HuH-7 (cell line): ENCODE results near the gene STK38.

ENCODE experiments used
- DNase-seq: peaks from one replicate; pipeline ENCODE4 v3.0.0; 2011; ENCODE audit warnings: low spot score

STK38 gene

DNA sequence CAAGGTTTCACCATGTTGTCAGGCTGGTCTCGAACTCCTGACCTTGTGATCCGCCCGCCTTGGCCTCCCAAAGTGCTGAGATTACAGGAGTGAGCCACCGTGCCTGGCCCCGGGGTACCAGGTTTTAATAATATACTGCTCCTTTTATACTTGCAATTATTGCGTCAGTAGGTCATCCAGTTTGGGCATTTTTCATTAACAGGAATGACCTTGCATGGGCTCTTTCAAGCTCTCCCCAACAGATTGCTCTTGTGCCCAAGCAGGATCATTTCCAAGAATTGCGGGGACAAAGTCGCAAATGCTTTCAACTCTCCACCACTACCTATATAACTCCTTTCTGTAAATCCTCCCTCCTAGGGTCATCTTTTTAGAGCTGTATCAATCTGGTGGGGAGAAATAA lies 23.8 kb downstream of the STK38 start:
- DNase-seq, result no peak

DNA sequence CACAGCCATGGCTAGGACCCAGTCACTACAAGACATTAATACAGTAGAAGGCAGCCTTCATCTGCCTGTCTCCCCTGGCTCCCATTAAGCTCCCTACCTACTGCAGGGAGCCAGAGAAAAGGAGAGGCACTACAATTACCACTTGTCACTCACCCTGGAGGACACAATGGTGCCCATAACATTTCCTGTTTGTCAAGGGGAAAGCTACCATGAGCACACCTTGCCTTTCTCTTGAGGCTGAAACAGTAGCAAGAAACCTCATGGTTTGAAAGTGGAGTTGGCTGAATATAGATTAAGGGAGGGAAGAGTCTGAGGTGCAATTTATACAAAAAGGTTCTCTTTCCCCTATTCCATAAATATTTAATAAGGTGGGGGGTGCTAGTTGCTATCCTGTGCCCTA lies 27.9 kb downstream of the STK38 start:
- DNase-seq, result no peak

DNA sequence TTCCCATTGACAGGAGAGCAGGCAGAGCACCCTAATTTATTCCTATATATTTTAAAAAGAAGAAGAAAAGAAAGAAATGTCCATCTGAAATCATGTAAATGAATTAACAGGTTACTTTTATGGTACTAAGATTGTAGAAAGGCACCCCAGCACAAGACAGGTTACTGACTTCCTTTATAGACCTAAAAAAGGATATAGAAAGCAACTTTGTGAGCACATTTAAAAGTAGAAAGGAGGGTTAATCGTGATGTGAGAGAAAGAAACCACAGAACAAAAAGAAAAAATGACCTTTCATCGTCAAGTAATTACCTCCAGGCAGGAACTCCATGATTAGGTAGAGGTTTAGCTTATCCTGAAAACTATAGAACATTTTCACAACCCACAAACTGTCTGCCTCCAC lies 29.9 kb downstream of the STK38 start:
- DNase-seq, result no peak

DNA sequence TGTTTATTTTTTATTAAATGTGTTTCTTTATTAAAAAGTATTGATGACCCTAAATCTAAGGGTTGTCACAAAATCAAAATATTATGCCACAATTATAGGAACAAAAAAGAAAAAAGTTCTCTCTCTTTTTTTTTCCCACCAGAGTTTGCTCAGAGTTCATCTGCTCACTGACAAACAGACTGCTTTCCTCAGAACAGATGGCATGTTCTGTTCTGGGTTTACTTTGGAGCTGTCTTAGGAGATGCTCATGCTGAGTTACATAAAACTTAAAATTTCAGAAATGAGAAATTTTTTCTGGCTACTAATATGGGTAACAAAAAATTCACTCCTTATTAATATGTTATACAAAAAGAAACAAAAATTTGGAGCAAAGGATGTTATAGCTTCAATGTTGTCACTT lies 30.3 kb downstream of the STK38 start:
- no peak for DNase-seq

DNA sequence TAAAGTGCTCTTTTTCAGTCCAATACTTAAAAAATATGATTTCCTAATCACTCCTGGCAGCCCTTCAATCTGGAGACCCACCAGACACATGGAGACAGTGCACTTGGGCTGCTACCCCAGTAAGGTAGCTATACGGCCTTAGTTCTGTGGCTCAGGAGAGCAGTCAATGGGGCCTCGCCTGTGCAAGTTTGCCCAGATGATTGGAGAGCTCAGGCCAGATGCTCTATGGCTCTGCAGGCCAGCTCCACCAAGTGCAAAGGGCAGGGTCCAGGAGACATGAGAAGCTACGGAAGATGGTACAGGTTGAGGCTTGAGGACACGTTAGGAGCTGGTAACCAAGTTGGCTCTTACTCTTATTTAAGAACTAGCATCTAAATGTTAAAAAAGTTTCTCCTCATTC lies 30.7 kb downstream of the STK38 start:
- DNase-seq, result no peak

DNA sequence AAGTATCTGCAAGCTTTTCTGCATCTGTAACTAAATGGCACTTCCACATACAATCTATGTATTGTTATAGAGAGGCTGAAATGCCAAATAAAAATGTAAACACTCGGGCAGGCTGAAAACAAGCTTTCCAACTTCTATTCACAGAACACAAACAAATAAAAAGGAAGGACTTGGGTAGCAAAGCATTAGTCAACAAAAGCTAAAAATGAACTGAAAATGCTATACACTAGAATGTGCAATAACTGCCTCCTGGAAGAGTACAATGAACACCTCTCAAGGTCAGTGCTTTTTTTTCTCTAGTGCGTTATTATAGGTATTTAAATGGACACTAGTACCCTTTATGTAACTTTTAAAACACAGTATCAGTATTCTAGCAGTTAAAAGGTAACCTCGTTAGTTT lies 31.4 kb downstream of the STK38 start:
- DNase-seq, result no peak

DNA sequence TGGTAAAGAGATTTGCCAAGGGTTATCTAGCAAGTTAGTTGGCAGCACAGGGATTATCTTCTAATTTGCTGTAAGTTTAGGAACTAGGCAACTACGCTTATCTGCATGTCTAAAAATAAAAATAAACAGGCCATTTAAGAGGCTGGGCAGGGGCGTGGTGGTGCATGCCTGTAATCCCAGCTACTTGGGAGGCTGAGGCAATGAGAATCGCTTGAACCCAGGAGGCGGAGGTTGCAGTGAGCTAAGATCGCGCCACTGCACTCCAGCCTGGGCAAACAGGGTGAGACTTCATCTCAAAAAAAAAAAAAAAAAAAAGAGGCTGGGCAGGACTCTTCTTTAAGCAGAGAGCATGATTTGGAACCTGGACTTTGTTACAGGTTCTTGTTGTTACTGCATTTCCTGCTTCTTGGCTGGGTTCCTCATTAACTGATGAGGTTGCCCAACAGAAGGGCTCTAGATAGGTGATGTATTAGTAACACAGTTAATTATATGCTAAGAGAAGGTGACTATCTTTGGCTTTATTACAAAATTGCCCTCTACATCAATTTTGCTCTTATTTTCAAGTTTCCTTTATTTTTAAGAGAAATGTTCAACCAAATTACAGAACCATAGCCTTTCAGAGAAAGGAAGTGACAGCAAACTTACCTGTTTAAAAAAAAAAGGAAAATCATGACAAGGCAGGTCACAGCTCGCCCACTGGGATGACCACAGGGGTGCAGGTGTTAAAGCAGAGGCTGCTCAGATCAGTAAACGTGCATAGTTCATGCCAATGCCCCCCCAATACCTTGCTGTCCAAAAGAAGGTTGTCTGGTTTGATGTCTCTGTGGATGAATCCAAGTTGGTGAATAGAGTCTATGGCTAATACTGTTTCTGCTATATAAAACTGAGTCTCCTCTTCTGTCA lies 32.5 kb downstream of the STK38 start:
- no peak for DNase-seq

DNA sequence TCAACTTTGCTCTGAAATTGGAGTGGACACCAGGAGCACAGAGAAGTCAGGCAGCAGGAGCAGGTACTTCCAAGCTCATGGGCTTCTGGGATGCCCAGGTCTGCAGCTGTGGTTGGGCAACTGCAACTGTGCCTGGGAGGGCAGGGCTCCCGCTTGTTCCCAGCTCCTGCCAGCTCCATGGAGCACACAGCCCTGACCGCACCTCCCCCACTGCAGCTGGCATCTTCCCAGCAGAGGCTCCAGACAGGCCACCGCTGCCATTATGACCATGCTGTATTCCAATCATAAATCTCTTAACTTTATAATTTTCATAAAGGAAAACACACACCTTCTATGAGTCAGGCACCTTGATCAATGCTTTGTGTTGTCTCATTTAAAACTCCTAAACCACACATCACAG lies 36.9 kb downstream of the STK38 start:
- DNase-seq, result no peak

DNA sequence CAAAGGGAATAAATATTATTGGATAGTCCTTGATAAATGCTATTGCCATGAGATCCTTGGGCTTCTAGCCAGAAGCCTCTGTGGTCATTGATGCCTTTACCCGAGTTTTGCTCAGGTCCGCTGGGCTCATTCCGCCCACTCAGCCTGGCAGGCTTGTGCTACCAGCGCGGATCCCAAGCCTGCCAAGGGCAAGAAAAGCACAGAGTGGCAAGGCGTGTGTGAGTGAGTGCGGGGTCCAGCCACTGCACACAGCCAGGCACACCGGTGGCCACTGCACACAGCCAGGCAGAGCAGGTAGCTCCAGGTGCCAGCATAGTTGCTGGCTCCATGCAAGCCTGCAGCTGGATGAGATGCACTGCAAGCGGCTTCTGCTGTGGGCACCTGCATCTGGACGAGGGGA lies 38.7 kb downstream of the STK38 start:
- DNase-seq, result no peak

DNA sequence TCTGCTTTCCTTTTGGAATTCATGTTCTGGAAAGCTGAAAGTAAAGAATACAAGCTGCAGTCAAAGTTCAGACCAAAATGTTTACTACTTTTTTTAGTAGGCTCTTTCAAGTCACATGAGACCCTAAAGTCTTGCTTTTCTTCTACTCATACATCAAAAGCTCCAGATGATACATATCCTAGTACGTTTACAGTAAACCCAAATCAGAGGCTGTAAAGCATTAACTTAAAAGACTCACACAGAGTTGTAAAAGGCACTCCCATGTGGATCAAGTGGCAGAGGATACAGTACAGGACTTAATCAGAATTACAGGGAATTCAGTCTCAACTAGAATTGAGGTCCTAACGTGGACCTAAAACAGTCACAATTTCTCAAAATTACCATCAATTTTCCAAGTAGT lies 40.7 kb downstream of the STK38 start:
- DNase-seq, result no peak

DNA sequence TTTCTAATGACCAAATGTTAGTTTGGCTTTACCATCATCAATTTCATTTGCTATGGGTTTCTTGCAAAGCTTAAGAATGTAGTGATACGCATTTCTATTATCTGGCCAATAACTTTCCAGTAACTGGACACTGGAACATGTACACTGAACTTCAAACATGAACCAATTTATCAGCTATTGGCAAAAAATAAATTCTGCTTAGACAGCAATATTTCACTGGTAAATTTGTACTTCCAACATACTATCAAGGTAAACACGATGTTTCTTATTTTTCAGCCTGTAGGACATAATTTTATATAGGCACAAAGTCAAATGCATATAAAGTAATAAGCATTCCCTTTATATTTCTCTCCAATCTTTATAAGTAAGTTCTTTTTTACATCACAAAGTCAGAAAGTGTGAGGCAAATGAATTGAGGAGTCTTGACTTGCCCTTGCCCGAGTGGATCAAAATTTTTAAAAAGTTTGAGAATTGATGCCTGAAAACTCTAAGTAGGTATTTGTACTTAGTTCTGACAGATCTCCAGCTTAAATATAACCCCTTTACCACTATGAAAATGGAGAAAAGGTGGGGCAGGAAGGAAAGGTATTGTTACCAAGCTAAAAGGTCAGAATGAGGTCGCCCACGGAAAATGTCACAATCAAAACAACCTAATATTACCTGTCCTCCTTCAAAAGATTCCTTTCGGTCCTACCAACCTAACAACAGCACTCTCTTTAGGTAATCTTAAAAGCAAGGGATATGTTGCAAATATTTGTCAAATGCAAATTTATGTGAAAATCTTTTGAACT lies 41.3 kb downstream of the STK38 start:
- DNase-seq, result no peak

DNA sequence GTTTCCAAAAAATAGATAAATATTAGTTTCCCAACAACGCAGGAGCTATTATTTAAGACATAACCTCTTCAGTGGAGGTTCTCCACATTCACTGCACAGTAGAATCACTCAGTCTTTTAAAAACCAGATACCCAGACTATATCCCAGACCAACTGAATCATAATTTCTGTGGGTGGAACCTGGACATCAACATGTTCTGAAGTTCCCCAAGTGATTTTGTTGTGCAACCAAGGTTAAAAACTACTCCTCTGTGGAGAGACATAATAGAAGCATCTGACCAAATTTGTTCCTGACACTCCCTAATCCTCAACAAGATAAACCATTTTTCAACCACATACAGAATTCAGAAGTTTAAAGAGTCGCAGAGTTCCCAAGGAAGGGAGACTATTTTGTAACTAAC lies 42.3 kb downstream of the STK38 start:
- no peak for DNase-seq

DNA sequence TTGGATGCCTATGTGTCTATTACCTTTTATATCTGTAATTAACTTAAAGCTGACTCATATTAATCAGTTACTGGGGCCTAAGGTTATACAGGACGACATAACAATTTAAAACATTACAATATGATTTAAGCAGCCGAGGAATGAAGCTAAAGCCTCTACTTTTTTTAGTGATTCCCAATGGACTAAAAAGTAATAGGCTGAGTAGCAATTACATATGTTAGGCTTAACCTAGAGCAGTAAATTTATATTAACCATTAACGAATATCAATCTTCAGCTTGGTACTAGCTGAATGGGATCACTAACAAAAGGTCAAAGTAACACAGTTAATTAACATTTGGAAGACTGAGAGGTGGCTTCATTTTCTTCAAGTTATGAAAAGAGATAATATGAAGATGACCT lies 43.1 kb downstream of the STK38 start:
- no peak for DNase-seq

DNA sequence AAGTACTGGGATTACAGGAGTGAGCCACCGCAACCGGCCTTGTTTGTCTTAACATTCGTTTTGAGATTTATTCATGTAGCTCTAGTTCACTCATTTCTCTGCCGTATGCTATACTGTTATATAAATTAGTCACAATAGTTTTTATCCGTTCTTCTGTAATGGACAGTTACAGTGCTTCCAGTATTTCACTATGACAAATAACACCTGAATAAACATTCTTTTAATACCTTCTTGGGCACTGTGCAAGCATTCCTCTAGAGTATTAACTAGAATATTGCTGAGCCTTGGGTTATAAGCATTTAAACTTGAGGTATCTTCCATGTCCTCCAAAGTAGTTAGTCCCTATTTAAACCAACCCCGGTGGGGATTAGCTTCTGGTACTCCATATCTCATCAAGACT lies 45.6 kb downstream of the STK38 start:
- DNase-seq, result no peak

DNA sequence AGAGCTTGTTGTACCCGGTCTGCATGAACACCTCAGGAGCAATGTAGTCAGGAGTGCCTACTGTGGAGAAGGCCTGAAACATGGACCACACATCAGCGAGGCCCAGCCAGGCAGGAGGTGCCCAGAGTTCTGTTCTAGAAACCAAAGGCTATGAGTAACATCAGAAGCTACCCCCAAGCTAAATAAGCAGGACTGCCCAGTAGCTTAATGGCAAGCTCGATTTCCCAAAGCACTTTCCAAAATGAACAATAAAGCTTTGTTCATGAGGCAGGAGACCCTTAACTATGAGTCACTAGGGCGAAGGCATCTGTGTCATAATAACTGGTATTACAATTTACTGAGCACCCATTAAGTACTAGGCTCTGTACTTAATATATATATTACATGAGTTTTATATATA lies 47.4 kb downstream of the STK38 start:
- no peak for DNase-seq

DNA sequence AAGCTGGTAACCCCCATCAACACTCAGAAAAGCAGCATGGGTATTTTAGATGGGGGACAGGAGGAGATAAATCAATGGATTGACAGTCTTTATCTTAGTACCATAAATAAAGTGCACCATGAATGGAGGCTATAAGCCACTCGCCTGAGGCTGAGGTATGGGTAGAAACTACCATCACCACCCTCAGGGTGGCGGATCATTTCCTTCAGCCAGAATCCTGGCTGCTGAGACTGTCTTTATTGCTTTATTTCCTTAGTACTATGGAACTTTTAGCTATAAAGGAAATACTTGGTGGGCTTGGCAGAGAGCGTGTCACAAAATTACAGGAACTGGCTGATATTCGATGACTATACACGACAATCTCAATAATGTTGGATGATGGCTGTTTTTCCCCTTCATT lies 52.2 kb downstream of the STK38 start:
- no peak for DNase-seq

DNA sequence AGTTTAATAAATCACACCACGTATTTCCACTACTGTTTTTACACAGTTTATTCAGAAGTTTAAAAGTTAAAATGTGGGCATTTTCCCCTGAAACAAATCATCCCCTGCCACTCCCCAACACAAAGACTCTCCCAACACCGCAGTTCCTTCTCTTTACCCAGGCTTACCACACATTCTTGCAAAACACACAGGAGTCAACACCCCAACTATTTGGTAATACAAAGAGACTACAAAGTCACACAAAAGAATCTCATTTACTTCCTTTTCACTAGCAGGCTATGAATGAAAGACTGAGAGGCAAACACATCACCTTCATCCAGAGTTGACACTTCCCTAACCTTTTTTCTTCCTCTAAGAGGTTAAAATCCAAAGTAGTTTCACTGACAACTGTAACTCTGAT lies 53.4 kb downstream of the STK38 start:
- DNase-seq, result peak; percentile 35

DNA sequence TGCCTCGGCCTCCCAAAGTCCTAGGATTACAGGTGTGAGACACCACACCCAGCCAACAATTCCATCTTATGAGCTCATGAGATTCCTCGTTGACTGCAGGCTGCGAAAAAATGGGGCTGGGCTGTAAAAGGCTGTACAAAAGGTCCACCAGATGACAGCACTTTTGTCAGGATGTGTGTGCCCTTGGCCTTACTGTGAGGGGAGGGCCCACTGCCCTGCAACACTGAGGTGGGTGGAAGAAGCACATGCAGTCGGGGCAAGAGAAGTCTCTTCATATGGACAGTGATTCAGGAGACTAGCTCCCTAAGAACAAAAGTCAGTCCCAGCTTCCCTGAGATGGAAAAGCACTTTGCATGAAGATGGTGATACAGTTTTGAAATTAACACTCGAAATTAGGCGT lies 54.0 kb downstream of the STK38 start:
- DNase-seq, result no peak

DNA sequence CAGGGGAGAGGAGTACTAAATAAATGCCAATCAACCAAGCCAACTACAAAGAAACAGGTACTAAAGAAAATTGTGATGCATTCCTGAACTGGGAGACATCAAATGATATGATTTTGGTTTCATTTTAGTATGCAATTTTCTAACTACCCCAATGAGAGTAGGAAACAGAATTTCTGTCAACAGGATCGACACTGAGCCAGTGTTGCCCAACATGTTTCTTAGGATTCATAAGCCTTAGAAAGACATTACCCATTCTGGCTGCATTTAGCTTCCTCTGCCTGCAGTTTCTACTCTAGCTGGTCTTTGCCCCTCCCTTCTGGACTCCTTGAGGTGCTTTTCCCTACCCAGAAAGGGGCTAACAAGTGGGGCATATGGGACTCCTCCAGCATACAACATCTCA lies 54.7 kb downstream of the STK38 start:
- DNase-seq, result no peak

DNA sequence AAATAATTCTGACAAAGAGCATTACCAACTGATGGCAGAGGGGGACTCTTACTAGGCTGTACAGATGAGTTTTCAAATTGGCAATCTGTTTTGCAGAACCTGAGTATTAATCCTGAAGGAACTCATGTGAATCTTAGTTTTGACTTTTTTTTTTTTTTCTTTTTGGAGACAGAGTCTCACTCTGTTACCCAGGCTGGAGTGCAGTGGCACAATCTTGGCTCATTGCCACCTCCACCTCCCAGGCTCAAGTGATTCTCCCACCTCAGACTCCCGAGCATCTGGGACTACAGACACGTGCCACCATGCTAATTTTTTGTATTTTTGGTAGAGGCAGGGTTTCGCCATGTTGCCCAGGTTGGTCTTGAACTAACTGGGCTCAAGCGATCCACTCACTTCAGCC lies 55.2 kb downstream of the STK38 start:
- no peak for DNase-seq

DNA sequence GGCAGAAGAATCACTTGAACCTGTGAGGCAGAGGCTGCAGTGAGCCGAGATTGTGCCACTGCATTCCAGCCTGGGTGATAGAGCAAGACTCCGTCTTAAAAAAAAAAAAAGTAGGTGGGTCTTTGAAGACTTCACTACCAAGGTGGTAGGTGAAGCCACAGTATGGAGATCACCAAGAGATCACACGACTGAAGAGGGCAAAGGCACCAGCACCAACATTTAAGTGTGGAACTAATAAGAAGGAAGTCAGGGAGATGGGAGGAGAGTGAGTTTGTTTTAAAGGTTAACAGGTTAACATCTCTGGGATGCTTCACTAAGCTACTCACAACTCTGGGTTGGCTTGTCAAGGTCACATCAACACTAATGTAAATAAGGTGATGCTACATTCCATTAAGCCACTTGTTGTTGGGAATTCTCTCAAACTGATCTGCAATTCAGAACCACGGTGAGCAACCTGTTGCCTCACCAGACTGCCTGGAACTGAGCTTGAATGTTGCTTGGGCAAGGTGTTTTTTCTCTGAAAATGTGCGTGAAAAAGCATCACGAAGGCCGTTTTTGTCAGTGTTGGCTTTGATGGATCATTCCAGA lies 55.8 kb downstream of the STK38 start:
- DNase-seq, result no peak

DNA sequence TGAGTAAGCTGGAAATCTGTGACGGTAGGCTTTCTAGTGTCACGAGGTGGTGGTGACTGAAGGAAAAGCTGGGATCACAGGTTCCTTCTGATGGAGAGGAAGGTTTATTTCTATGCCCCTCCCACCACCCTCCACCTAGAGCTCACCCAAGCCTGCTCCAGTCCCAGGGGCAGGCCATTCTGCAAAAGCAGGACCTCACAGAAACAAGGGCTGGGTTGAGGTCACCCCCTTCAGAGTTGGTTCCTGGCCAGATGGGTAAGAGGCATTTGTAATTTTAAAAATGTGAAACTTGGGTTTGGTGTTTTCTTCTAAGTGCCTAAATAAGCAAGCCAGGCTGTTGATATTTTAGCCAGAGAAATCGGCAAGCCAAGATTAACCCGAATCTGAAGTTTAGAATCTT lies 57.9 kb downstream of the STK38 start:
- DNase-seq, result no peak

DNA sequence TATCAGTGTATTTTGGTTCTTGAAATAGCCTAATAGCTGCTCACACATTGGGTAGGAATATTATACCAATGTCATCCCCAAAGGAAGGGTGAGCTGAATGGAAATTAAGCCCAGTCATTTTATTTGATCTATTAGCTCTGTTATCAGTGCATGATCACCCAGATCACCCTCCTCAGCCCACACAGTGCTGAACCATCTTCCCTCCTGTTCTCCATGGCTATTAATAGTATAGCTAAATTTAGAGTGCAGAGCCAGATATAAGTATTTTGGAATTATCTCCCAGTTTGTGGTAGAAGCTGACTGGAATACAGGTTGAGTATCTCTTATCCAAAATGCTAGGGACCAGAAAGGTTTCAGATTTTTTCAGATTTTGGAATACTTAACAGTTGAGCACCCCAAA lies 59.1 kb downstream of the STK38 start:
- no peak for DNase-seq
